ENCODE results near the gene CAPN7.

The CAPN7 gene

GRCh38 chr3:15211937-15212336 is 5.9 kb downstream of the CAPN7 start:
- TF ChIP-seq CTCF (IDR thresholded peaks at IDR 0.05; ENCODE audit: low read depth, low read length, missing control alignments): no peak
- no peak for DNase-seq (ENCODE audit: low read depth)
- H3K4me3 ChIP-seq (ENCODE audit: low read depth, low read length): no peak overlapping the region

GRCh38 chr3:15214758-15215157 is 8.7 kb downstream of the CAPN7 start:
- DNase-seq (ENCODE audit: low read depth): no peak
- no peak overlapping the region for H3K4me3 ChIP-seq (ENCODE audit: low read depth, low read length)
- no peak for TF ChIP-seq CTCF (IDR thresholded peaks at IDR 0.05; ENCODE audit: low read depth, low read length, missing control alignments)

- H3K4me3 ChIP-seq (ENCODE audit: low read depth, low read length): no peak overlapping the region
- no peak for DNase-seq (ENCODE audit: low read depth)
- TF ChIP-seq CTCF (IDR thresholded peaks at IDR 0.05; ENCODE audit: low read depth, low read length, missing control alignments): no peak
Observed at GRCh38 chr3:15215996-15216395, 9.9 kb downstream of the CAPN7 start.

- no peak for DNase-seq (ENCODE audit: low read depth)
- no peak for TF ChIP-seq CTCF (IDR thresholded peaks at IDR 0.05; ENCODE audit: low read depth, low read length, missing control alignments)
- H3K4me3 ChIP-seq (ENCODE audit: low read depth, low read length): no peak overlapping the region
Observed at GRCh38 chr3:15216501-15216900, 10.5 kb downstream of the CAPN7 start.

- no peak for DNase-seq (ENCODE audit: low read depth)
- H3K4me3 ChIP-seq (ENCODE audit: low read depth, low read length): no peak overlapping the region
- no peak for TF ChIP-seq CTCF (IDR thresholded peaks at IDR 0.05; ENCODE audit: low read depth, low read length, missing control alignments)
Observed at GRCh38 chr3:15217011-15217671, 11.1 kb downstream of the CAPN7 start.

- no peak for TF ChIP-seq CTCF (IDR thresholded peaks at IDR 0.05; ENCODE audit: low read depth, low read length, missing control alignments)
- H3K4me3 ChIP-seq (ENCODE audit: low read depth, low read length): no peak overlapping the region
- DNase-seq (ENCODE audit: low read depth): no peak
Observed at GRCh38 chr3:15217841-15218267, 11.8 kb downstream of the CAPN7 start.

GRCh38 chr3:15218689-15219088 is 12.6 kb downstream of the CAPN7 start:
- TF ChIP-seq CTCF (IDR thresholded peaks at IDR 0.05; ENCODE audit: low read depth, low read length, missing control alignments): no peak
- no peak overlapping the region for H3K4me3 ChIP-seq (ENCODE audit: low read depth, low read length)
- no peak for DNase-seq (ENCODE audit: low read depth)

Data from GM12864 (cell line).